ENCODE results near the gene ACOT8. TPM values are rescaled to one million over a fixed set of nuclear protein-coding genes. Genes with fewer than 3 reads are reported as not detected.
A peak's percentile ranks its signal among the peaks of the same experiment; 100 is the strongest.

Gene ACOT8
- polyA plus RNA-seq, 6 donors from 2014 or later: 35.4 to 46.7 (median 38.7) TPM

DNA sequence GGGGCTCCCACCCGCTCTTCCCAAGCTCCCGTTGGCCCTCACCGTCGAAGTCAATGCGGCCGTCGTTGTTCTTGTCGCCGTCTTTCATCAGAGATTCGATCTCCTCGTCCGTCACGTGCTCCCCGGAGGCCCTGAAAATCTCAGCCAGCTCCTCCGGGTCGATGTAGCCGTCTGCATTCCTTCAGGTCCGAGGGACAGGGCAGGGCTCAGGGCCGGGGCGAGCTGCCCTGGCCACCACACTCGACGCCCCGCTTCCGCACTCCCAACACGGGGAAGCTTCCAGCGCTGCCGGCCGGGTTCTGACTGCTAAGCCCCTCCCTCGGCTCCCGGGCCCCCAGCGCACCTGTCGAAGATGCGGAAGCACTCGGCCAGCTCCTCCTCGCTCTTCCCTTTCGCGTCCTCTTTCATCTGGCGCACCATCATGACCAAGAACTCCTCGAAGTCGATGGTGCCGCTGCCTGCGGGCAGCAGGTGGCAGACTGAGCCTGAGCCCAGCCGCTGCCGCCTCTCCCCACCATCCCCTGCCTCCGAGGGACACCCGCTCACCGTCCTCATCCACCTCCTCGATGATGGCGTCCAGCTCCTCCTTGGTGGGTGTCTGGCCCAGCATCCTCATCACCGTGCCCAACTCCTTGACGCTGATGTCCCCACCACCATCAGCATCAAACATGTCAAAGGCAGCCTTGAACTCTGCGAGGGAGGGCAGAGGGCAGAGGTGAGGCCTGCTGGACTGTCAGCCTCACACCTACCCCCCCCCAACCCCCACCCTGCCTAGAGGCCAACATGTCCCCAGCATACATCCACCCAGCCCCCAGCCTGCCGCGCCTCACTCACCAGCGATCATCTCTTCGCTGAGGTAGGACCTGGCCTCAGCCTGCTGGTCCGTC is 33.0 kb downstream of the ACOT8 start:
- Mint-ChIP-seq H3K4me3 (peak overlapping the region; percentile 80 to 93 (median 86)), H3K27me3 (peaks cover 22 to 40% (median 38%) of the 10 kb centered on the region in 3 donors), H3K4me1 (peaks cover 24 to 31% (median 26%) of the 10 kb centered on the region in 3 donors), H3K27ac (peak overlapping the region; percentile 15 to 93 (median 74)), H3K36me3 (no peaks in the 10 kb centered on the region), H3K9me3 (peaks cover 0 to 2% (median 0%) of the 10 kb centered on the region in 7 donors)
- DNase-seq (peak; percentile 56), ATAC-seq (ENCODE audit: low read depth in 2 of 2) (peak; percentile 79 to 84)

DNA sequence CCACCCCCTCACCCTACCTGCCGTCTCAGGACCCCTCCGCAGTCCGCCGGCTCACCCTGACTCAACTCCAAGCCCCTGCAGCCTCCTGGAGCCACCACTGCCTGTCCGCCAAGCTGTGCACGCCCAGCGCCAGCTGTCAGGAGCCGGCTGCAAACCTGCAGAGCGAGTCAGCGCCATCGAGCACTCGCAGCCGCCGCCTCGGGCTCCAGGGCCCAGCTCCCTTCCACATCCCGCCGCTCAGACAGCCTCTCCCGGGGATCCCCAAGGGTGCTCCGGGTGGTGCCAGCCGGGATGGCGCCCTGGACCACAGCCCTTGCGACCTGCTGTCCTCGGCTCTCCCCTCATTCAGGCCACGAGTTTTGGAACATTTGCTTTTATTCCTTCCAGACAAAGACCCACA is 34.3 kb downstream of the ACOT8 start:
- H3K4me3 Mint-ChIP-seq: peak overlapping the region in 5 of 8 donors; percentile 62 to 84 (median 78)
- DNase-seq (no peak), ATAC-seq (ENCODE audit: low read depth in 2 of 2) (peak; percentile 17 to 21)
- H3K36me3 Mint-ChIP-seq: no peaks in the 10 kb centered on the region
- H3K27me3 Mint-ChIP-seq: peaks cover 26 to 38% (median 35%) of the 10 kb centered on the region in 3 donors
- peaks cover 0 to 2% (median 0%) of the 10 kb centered on the region in 7 donors for H3K9me3 Mint-ChIP-seq
- H3K4me1 Mint-ChIP-seq: peaks cover 24 to 31% (median 26%) of the 10 kb centered on the region in 3 donors
- H3K27ac Mint-ChIP-seq: peak overlapping the region in 1 of 6 donors; percentile 62

DNA sequence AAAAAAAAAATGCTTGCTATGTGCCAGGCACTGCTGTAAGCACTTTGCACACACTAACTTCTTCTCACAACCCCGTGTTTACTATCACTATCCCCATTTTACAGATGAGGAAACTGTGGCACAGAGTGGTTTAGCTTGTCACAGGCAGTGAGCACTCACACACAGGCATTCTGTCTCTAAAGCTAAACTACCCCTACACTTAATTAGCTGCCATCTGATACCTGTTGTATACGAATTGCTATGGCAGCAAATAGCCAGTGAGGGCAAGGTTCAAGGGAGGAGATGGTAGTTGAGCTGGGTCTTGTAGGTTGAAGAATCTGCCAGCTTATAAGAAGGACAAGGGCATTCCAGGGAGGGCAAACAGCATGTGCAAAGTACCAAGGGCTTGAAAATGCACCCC is 35.2 kb downstream of the ACOT8 start:
- Mint-ChIP-seq H3K27me3 (peaks cover 26 to 38% (median 35%) of the 10 kb centered on the region in 3 donors), H3K9me3 (peaks cover 0 to 2% (median 0%) of the 10 kb centered on the region in 7 donors), H3K4me1 (peaks cover 24 to 31% (median 26%) of the 10 kb centered on the region in 3 donors), H3K27ac (no peak overlapping the region), H3K36me3 (no peaks in the 10 kb centered on the region), H3K4me3 (peak overlapping the region in 2 of 8 donors; percentile 39 to 84)
- no peak for ATAC-seq (ENCODE audit: low read depth in 2 of 2)
- no peak for DNase-seq

DNA sequence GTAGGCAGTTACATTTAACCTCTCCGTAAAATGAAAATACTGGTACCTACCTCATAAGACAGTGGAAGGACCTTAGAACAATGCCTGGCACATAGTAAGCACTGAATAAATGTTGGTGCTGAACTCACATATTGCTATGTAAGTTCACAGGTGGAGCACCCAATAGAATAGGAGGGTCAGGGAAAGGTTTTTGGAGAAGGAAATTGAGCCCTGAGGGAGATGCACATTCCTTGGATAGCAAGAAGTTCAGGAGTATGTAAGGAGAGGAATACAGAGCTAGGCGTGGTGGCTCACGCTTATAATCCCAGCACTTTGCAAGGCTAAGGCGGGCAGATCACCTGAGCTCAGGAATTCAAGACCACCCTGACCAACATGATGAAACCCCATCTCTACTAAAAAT is 37.7 kb downstream of the ACOT8 start:
- ATAC-seq (ENCODE audit: low read depth in 2 of 2): no peak
- Mint-ChIP-seq H3K27me3 (peaks cover 26 to 35% (median 35%) of the 10 kb centered on the region in 3 donors), H3K36me3 (no peaks in the 10 kb centered on the region), H3K4me3 (no peak overlapping the region), H3K4me1 (peaks cover 20 to 26% (median 24%) of the 10 kb centered on the region in 3 donors), H3K27ac (no peak overlapping the region), H3K9me3 (peaks cover 0 to 2% (median 0%) of the 10 kb centered on the region in 7 donors)
- DNase-seq: no peak

DNA sequence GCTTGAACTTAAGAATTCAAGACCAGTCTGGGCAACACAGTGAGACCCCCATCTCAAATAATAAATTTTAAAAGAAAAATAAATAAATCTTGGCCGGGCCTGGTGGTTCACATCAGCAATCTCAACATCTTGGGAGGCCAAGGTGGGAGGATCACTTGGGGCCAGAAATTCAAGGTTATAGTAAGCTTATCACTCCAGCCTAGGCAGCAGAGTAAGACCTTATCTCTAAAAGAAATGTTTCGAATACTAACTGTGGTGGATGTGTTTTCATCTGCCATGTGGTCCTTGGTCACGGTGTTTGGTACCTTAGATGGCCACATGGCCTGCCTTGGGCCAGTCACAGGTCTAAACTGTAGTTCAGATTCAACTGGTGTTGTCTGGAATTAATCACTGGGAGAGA is 39.0 kb downstream of the ACOT8 start:
- ATAC-seq (ENCODE audit: low read depth in 2 of 2): no peak
- H3K27me3 Mint-ChIP-seq: peaks cover 20 to 26% (median 24%) of the 10 kb centered on the region in 3 donors
- peaks cover 0 to 2% (median 0%) of the 10 kb centered on the region in 7 donors for H3K9me3 Mint-ChIP-seq
- H3K4me3 Mint-ChIP-seq: no peak overlapping the region
- H3K27ac Mint-ChIP-seq: no peak overlapping the region
- H3K36me3 Mint-ChIP-seq: no peaks in the 10 kb centered on the region
- no peak for DNase-seq
- peaks cover 14 to 16% (median 14%) of the 10 kb centered on the region in 3 donors for H3K4me1 Mint-ChIP-seq

DNA sequence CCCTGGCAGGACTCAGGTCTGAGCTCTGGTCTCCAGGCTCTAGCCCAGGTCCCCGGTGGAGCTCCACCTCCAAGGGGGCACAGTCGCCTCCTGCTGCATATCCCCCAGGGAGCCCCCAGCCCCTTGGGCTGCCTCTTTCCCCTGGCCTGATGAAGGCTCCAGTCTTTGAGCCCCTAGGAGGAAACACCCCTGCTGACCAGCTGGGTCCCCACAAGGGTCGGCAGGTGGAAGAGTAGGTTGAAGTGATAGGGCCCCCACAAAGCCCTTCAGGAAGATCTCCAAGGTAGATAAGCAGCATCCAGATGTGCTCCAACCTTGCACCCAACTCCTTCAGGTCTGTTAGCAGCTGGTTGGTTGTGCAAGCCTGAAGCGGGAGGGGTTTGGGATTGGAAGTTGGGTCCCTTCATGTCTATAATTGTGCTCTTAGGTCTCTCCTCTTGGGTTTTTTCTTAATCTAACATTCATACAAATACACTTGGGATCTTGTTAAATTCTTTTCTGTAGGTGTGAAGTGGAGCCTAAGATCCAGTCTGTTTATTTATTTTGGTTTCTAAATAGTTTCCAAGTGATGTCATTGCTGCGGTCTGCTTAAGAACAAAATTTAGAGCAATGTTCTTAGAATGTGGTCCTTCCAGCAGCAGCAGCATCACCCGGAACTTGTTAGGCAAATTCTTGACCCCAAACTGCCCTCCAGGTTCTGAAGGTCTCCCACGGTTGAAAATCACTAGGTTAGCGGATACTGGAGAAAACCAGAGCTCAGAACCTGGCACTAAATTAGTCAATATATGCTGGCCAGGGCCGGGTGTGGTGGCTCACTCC is 39.6 kb downstream of the ACOT8 start:
- Mint-ChIP-seq H3K4me3 (no peak overlapping the region), H3K36me3 (no peaks in the 10 kb centered on the region)

DNA sequence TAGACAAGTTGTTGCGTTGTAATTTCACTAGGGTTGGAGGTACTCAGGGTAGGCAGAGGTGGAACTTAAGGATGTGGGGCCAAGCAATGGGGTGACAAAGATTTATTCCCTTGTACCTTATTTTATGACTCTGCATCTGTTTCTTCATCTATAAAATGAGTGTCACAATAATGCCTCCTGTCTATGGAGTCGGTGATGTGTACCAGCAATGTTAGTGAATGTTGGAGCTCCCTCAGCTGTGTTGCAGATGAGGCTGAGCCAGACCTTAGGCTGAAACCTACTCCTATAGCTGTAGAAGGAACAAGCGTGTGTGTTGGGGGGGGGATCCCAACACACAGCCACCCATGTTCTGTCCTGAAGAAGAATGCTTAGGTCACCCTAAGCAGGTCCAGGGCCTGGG is 40.2 kb downstream of the ACOT8 start:
- no peaks in the 10 kb centered on the region for H3K9me3 Mint-ChIP-seq
- no peak overlapping the region for H3K27ac Mint-ChIP-seq
- H3K27me3 Mint-ChIP-seq: peaks cover 11 to 15% (median 14%) of the 10 kb centered on the region in 3 donors
- H3K36me3 Mint-ChIP-seq: no peaks in the 10 kb centered on the region
- DNase-seq: no peak
- no peak for ATAC-seq (ENCODE audit: low read depth in 2 of 2)
- H3K4me3 Mint-ChIP-seq: no peak overlapping the region
- peaks cover 11 to 17% (median 12%) of the 10 kb centered on the region in 3 donors for H3K4me1 Mint-ChIP-seq

More for the DNA sequence above, 39.6 kb downstream of the ACOT8 start:
- Mint-ChIP-seq H3K9me3 (peaks cover 0 to 2% (median 0%) of the 10 kb centered on the region in 7 donors), H3K4me1 (peaks cover 14 to 17% (median 15%) of the 10 kb centered on the region in 3 donors), H3K27ac (no peak overlapping the region), H3K27me3 (peaks cover 17 to 21% (median 19%) of the 10 kb centered on the region in 3 donors)
- no peak for DNase-seq
- no peak for ATAC-seq (ENCODE audit: low read depth in 2 of 2)

DNA sequence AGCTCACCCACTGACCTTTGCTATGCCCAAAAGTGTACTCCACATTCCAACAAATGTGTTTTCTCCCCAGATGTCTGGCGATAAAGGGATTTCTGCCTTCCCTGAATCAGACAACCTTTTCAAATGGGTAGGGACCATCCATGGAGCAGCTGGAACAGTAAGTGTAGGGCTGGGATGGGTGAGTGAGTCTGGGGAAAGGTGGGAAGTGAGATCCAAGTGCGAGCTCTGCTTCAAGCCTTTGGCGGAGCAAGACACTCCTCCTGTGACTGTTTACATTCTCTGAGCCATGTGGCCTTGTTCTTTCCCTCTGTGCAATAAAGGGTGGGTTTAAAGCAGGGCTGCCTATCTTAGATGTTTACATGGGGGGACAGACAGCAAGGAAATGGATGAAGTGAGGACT is 42.9 kb downstream of the ACOT8 start:
- DNase-seq: no peak
- ATAC-seq (ENCODE audit: low read depth in 2 of 2): no peak
- Mint-ChIP-seq H3K9me3 (no peaks in the 10 kb centered on the region), H3K4me1 (peaks cover 13 to 22% (median 18%) of the 10 kb centered on the region in 3 donors), H3K27ac (no peak overlapping the region), H3K4me3 (no peak overlapping the region), H3K27me3 (peaks cover 0 to 4% (median 2%) of the 10 kb centered on the region in 3 donors), H3K36me3 (peaks cover 2 to 10% of the 10 kb centered on the region in 2 donors)

DNA sequence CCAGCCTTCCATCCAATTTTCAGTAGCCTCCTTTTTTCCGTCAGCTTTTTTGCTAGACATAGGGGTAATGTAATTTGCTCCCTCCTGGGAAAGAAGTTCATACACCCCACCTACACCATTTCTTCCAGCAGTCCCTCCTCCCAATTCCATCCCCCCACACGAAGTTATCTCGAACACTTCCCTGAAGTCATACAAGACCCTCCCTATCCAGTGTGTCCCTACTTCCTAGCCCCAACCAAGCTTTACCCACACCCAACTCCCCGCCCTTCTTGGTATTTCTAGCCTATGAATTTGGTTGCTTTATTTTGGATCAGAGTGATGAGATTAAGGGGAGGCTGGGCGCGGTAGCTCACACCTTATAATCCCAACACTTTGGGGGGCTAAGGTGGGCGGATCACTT is 43.7 kb downstream of the ACOT8 start:
- Mint-ChIP-seq H3K9me3 (no peaks in the 10 kb centered on the region), H3K4me3 (peak overlapping the region; percentile 83 to 93 (median 86)), H3K27me3 (peaks cover 0 to 3% (median 0%) of the 10 kb centered on the region in 3 donors), H3K36me3 (peaks cover 6 to 15% of the 10 kb centered on the region in 2 donors), H3K4me1 (peaks cover 13 to 22% (median 18%) of the 10 kb centered on the region in 3 donors), H3K27ac (peak overlapping the region in 2 of 6 donors; percentile 66 to 80)
- ATAC-seq (ENCODE audit: low read depth in 2 of 2) (no peak), DNase-seq (no peak)

DNA sequence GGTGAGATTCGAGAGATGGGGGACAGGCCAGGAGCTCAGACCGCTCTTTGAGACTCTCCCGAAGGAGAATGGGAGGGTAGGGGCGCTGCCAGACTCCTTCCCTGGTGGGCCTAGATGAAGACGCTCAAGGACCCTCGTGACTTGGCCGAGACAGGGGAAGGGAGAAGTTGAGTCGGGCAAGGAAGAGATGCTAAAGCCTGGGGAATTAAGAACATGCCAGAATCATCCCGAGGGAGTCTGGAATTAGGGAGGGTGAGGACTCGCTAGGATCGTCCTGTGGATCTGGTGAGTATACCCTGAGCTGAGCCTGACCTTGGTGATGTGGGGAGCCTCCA is 44.2 kb downstream of the ACOT8 start:
- H3K36me3 Mint-ChIP-seq: peaks cover 8 to 15% of the 10 kb centered on the region in 2 donors
- DNase-seq (no peak), ATAC-seq (ENCODE audit: low read depth in 2 of 2) (no peak)
- H3K9me3 Mint-ChIP-seq: no peaks in the 10 kb centered on the region
- H3K27ac Mint-ChIP-seq: peak overlapping the region in 1 of 6 donors; percentile 47
- H3K27me3 Mint-ChIP-seq: no peaks in the 10 kb centered on the region
- peaks cover 13 to 22% (median 18%) of the 10 kb centered on the region in 3 donors for H3K4me1 Mint-ChIP-seq
- H3K4me3 Mint-ChIP-seq: peak overlapping the region; percentile 83 to 93 (median 90)

DNA sequence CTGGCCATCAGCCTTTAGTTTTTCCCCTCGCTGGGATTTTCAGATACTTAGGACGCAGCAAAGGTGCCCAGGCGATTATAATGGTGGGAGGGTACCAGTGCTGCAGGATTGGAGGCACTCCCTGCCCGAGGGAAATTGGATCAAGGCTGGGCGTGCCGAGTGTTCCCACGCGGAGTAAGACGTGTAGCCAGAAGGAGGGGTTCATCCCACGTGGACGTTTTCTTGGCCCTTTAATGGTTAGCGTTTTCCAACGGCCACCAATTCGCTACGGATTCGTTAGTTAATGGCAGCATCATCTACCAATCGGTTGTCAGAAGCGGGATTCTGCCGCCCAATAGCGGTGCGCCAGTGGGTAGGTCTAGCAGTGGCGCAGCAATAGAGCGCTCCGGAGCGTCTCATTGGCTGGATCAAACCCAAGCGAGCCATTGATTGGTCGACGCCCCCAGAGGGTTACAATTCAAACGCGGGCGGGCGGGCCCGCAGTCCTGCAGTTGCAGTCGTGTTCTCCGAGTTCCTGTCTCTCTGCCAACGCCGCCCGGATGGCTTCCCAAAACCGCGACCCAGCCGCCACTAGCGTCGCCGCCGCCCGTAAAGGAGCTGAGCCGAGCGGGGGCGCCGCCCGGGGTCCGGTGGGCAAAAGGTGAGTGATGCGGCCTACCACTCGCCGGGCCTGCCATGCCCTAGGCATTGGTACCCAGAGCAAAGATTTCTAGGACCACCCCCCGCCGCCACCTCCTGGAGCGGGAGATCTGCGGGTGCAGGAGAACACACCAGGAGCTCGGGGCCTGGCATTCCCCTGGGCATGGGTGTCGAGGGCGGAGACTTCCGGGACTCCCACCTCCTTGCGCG is 44.8 kb downstream of the ACOT8 start, which contains the start of gene UBE2C:
TSS of gene UBE2C (plus strand) at position 488 of the 849 bp plus-strand sequence. CDS start at position 540, 52 bp downstream.
- Mint-ChIP-seq H3K27ac (peak within 1 kb of the TSS in 5 of 6 donors; percentile 11 to 80 (median 56)), H3K27me3 (no peaks in the 10 kb centered on the region), H3K4me3 (peak within 1 kb of the TSS; percentile 83 to 93 (median 90)), H3K4me1 (peaks cover 13 to 22% (median 18%) of the 10 kb centered on the region in 3 donors), H3K9me3 (no peaks in the 10 kb centered on the region), H3K36me3 (peaks cover 10 to 15% of the 10 kb centered on the region in 2 donors)
- ATAC-seq (ENCODE audit: low read depth in 2 of 2): peak; percentile 99 to 100
- peak; percentile 92 for DNase-seq

DNA sequence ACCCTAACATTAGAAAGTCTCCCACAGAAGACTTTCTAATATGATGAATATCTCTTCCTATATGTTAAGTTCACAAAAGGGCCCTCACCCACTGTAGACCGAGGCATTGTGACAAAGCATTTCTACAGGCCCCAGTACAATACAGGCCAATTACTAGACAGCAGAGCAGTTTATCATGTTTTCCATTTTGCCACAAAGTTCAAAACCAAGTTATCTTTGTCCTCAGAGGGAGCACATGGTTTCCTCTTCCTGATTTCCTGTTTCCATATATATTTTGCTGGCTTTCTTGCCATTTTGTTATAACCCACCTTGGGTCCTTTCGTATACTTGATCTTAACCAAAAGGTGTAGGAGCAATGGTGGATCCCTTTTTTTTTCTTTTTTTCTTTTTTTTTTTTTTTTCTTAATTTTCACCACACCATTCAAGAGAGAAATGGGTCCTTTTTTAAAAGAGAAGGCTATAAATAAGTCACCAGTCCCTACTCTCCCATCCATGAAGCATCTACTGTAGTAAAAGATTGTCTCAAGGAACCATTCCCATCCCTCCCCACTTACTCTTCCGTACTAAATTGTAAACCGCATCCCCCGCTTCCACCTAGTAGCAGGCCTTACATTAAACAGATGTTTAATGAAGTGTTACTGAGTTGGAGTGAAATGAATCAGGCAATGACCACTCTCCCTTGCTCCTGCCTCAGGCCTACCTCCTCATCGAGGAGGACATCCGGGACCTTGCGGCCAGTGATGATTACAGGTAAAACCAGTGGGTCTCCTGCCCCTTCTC is 46.8 kb downstream of the ACOT8 start:
- ATAC-seq (ENCODE audit: low read depth in 2 of 2) (no peak), DNase-seq (no peak)
- Mint-ChIP-seq H3K27me3 (no peaks in the 10 kb centered on the region), H3K27ac (peak overlapping the region in 2 of 6 donors; percentile 42 to 55), H3K4me1 (peaks cover 13 to 22% (median 18%) of the 10 kb centered on the region in 3 donors), H3K4me3 (peak overlapping the region in 3 of 8 donors; percentile 32 to 42 (median 33)), H3K9me3 (no peaks in the 10 kb centered on the region), H3K36me3 (peaks cover 10 to 22% of the 10 kb centered on the region in 2 donors)
